AG04450 (cell line): ENCODE measurements around the gene NFS1. TPM values are rescaled to one million over a fixed set of nuclear protein-coding genes. Genes with fewer than 3 reads are reported as not detected.

Experiments used
- CTCF ChIA-PET: fragments of 300-600, 350-600 bp; formaldehyde crosslinking; extraction: SDS; loops from one replicate; lab custom pipeline; 2022; ENCODE audit warnings: antibody characterized with exemption, inconsistent platforms; lab: Charles Lee
- POLR2A ChIA-PET: fragments of 350-600 bp; formaldehyde crosslinking; extraction: SDS; loops from one replicate; lab custom pipeline; 2021; ENCODE audit warnings: antibody characterized with exemption, inconsistent platforms; lab: Yijun Ruan, JAX
- DNase-seq: peaks from one replicate; pipeline ENCODE4 v3.0.0-alpha.2; 2011; ENCODE audit warnings: low read depth, low spot score
- H3K27ac ChIP-seq: one replicate; pipeline ENCODE4 v1.5.1; 2012; ENCODE audit warnings: low read depth, low read length, control low read depth
- H3K27me3 ChIP-seq: one replicate; pipeline ENCODE4 v1.6.0; 2012; ENCODE audit warnings: low read length; ENCODE audit not compliant: control insufficient read depth, insufficient read depth
- H3K4me3 ChIP-seq: 2 replicates; pipeline ENCODE4 v1.5.1; 2011; ENCODE audit warnings: mild to moderate bottlenecking, low read depth, low read length, control low read depth
- H3K9me3 ChIP-seq: 2 replicates; pipeline ENCODE4 v1.5.1; 2012; ENCODE audit warnings: low read length; ENCODE audit not compliant: control insufficient read depth, insufficient read depth
- polyA plus RNA-seq: library from polyadenylated mRNA; depleted of rRNA; stranded (reverse); fragments of >200 nt; gene quantifications from 2 replicates; pipeline ENCODE4 v1.2.3, GENCODE V29; 2011
- TF ChIP-seq, protein P1 (sequence below): IDR thresholded peaks from 2 replicates; pipeline ENCODE4 v1.5.1; 2011; ENCODE audit warnings: low read depth, low read length, control low read depth, inconsistent platforms

The NFS1 gene
- polyA plus RNA-seq, 1 experiment, result 44.4 TPM

DNA sequence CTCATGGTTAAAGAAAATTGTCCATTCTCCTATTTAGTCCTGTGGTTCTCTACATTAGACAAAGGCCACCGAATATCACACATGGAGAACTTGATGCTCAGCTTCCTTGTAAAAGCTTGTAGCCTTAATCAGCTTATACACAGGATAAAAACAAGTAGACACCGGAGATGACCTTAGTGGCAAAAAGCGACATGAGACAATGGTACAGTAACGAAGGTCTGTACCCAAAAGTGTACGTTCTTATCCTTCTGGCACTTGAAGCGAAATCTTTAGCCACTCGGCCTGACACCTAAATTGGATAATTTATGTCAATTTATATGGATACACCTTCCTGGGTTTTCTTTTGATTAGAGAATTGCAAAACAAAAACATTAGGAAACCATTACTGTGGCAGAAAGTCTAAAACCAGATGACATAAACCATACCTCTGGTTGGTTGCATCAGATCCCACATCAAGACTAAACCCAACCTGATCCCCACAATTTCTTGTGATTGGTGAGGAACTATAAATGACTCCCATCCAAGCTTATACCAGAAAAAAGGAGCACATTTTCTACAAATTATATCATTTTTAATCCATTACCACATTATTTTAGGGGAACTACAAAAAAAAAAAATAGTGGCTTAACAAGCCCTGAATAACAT is 36.8 kb upstream of the NFS1 start:
- no peak for DNase-seq
- TF ChIP-seq, protein P1, sequence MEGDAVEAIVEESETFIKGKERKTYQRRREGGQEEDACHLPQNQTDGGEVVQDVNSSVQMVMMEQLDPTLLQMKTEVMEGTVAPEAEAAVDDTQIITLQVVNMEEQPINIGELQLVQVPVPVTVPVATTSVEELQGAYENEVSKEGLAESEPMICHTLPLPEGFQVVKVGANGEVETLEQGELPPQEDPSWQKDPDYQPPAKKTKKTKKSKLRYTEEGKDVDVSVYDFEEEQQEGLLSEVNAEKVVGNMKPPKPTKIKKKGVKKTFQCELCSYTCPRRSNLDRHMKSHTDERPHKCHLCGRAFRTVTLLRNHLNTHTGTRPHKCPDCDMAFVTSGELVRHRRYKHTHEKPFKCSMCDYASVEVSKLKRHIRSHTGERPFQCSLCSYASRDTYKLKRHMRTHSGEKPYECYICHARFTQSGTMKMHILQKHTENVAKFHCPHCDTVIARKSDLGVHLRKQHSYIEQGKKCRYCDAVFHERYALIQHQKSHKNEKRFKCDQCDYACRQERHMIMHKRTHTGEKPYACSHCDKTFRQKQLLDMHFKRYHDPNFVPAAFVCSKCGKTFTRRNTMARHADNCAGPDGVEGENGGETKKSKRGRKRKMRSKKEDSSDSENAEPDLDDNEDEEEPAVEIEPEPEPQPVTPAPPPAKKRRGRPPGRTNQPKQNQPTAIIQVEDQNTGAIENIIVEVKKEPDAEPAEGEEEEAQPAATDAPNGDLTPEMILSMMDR, result no peak
- Histone ChIP-seq H3K27me3 (no peaks in the 10 kb centered on the region), H3K27ac (no peak overlapping the region), H3K9me3 (no peaks in the 10 kb centered on the region), H3K4me3 (no peak overlapping the region)
- ChIA-PET CTCF (interaction anchor here (1.0 to 1.2 kb wide), 2 partner anchors 8 to 149 kb away, joined by 3 to 6 read pairs; no protein-coding TSS in a partner anchor), POLR2A (interaction anchor here (0.7 to 1.3 kb wide), 3 partner anchors 25 to 349 kb away, joined by 3 to 4 read pairs (median 3); partner anchors contain the start of genes NFS1 and ROMO1)

DNA sequence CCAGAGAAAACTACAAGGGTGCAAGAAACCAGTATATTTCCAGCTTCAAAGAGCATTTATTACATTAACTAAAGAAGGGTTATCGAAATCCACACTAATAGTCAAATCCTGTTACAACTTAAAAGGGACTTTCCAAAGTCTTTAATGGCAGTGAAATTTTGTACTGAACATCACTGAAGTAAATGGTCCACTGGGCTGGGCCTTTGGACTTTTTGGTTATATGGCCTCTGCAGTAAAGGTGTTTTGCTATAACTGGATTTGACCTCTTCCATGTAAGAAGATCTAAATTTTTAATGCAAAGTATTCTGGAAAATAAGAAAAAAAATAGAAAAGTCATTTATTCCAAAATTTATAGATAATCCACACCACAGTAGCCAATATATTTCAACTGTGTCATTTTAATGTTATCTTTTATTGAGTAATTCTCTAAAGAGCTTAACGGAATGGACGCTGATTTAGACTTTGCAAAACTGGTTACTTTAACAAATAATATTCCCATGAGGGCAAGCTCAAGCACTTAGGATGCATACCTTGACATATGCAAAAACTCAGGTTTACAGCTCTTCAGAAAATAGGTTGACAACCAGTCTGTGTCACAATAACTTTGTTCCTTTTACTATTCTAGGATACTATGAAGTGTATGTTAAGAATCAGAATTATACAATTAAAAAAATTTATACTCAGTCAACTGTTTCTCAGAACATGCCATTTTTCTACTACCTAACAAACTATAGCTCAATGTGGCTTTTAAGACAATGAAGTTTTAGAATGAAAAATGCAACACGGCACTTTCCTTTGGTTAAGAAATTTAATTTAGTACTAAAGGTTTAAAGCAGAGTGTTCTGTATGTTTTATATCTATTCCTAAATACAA is 35.9 kb upstream of the NFS1 start:
- CTCF ChIA-PET, result interaction anchor here (1.0 to 1.2 kb wide), 3 partner anchors 9 to 220 kb away, joined by 3 to 6 read pairs (median 4); partner anchors contain the start of gene SCAND1
- no peak overlapping the region for H3K27ac ChIP-seq
- TF ChIP-seq, protein P1, result no peak
- no peaks in the 10 kb centered on the region for H3K27me3 ChIP-seq
- H3K9me3 ChIP-seq, result no peaks in the 10 kb centered on the region
- H3K4me3 ChIP-seq, result no peak overlapping the region
- POLR2A ChIA-PET, result interaction anchor here (1.0 to 1.3 kb wide), 2 partner anchors 24 to 36 kb away, joined by 3 to 4 read pairs; partner anchors contain the start of genes NFS1 and ROMO1
- no peak for DNase-seq

DNA sequence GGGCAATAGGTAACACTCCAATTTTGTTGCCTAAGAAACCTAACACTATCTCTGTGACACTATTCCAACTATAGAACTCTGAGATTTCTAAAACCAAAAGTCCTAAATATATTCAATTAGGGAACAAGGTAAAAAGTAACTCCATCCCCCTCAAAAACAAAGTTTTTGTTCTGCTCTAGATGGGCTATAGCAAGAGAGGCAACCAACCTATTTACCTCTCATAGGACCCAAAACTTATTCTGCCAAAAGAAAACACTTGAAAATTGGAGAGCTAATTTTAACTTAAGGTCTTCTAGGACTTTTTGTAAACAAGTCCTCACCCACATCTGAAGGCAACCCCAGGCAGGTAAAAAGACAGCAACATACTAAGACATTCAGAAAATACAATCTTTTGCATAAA is 35.2 kb upstream of the NFS1 start:
- no peak overlapping the region for H3K4me3 ChIP-seq
- no peaks in the 10 kb centered on the region for H3K9me3 ChIP-seq
- ChIA-PET POLR2A (interaction anchor here (1.3 kb wide), 1 partner anchor 8 kb away, joined by 7 read pairs; the partner anchor contains the start of gene RBM39), CTCF (interaction anchor here (1.0 kb wide), 1 partner anchor 220 kb away, joined by 4 read pairs; the partner anchor contains the start of gene SCAND1)
- TF ChIP-seq, protein P1, result no peak
- DNase-seq, result no peak
- H3K27ac ChIP-seq, result no peak overlapping the region
- H3K27me3 ChIP-seq, result no peaks in the 10 kb centered on the region

DNA sequence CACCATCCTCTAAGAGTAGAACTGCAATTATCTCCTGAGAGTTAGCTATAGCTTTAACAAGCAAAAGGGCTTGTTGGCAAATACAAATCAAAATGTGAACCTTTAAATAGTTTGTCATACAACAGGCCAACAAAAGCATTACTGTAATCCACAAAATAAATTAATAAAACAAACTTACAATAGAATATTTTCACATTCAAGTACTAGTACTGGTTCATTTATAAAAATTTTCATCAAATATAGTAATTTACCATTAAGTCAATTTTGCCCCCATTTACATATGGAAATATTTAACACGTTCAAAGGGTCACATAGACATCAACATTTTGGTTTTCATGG is 33.5 kb upstream of the NFS1 start:
- DNase-seq, result no peak
- Histone ChIP-seq H3K27me3 (no peaks in the 10 kb centered on the region), H3K27ac (no peak overlapping the region), H3K4me3 (no peak overlapping the region), H3K9me3 (no peaks in the 10 kb centered on the region)
- POLR2A ChIA-PET, result interaction anchor here (0.6 to 1.1 kb wide), 3 partner anchors 9 to 178 kb away, joined by 3 to 5 read pairs (median 4); partner anchors contain the start of gene RBM39
- CTCF ChIA-PET, result no interaction called here
- TF ChIP-seq, protein P1, result no peak
